ENCODE data around the gene ZMAT5. TPM values are rescaled to one million over a fixed set of nuclear protein-coding genes. Genes with fewer than 3 reads are reported as not detected.
A peak's percentile ranks its signal among the peaks of the same experiment; 100 is the strongest.

The ZMAT5 gene
- total and polyA plus RNA-seq, 2 of the 13 experiments (the other 11 are each of a cell fraction or from before 2014, with no cell fraction given) = 20.7 to 27.8 TPM

DNA sequence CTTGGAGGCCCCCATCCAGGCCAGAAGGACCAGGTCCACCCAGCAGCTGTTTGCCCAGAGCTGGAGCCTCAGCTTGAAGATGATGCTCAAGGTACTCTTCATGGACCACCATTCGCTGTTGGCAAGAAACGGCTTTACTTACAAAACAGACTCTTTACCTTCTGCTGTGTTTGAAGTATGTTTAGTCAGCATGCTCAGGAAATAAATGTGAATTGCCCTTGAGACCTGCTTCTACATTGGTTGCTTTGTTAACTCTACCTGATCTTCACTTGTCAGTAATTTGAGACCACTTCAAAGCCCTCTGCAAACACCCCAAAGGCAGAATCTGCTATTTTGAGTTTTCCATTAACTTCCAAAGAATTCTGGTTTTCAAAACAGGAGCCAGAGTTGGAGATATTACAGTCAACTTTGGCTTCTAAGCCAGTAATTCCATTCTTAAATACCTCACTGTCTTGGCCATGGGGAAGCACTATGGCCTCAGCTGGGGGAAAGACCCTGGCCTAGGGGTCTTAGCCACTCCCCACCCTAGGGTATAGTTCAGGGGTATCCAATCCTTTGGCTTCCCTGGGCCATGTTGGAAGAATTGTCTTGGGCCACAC is 3.0 kb upstream of the ZMAT5 start (continued):
- no peak for TF ChIP-seq NONO (IDR thresholded peaks at IDR 0.05)
- TF ChIP-seq NONO (CRISPR knock-in tag; conservative IDR thresholded peaks at IDR 0.05) = 0 out of 2 replicates have a peak, but pooled peaks have one; percentile 29
- peak; percentile 65 for TF ChIP-seq ZNF331 (CRISPR knock-in tag; IDR thresholded peaks at IDR 0.05)
- TF ChIP-seq, protein P1, sequence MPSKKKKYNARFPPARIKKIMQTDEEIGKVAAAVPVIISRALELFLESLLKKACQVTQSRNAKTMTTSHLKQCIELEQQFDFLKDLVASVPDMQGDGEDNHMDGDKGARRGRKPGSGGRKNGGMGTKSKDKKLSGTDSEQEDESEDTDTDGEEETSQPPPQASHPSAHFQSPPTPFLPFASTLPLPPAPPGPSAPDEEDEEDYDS (CRISPR knock-in tag; IDR thresholded peaks at IDR 0.05) = peak; percentile 41; the same call in 1 of the 2 replicates
- peak; percentile 67; the same call in 1 of the 2 replicates for TF ChIP-seq ETV5 (CRISPR knock-in tag; IDR thresholded peaks at IDR 0.05; ENCODE audit: borderline replicate concordance)
- TF ChIP-seq, protein P2, sequence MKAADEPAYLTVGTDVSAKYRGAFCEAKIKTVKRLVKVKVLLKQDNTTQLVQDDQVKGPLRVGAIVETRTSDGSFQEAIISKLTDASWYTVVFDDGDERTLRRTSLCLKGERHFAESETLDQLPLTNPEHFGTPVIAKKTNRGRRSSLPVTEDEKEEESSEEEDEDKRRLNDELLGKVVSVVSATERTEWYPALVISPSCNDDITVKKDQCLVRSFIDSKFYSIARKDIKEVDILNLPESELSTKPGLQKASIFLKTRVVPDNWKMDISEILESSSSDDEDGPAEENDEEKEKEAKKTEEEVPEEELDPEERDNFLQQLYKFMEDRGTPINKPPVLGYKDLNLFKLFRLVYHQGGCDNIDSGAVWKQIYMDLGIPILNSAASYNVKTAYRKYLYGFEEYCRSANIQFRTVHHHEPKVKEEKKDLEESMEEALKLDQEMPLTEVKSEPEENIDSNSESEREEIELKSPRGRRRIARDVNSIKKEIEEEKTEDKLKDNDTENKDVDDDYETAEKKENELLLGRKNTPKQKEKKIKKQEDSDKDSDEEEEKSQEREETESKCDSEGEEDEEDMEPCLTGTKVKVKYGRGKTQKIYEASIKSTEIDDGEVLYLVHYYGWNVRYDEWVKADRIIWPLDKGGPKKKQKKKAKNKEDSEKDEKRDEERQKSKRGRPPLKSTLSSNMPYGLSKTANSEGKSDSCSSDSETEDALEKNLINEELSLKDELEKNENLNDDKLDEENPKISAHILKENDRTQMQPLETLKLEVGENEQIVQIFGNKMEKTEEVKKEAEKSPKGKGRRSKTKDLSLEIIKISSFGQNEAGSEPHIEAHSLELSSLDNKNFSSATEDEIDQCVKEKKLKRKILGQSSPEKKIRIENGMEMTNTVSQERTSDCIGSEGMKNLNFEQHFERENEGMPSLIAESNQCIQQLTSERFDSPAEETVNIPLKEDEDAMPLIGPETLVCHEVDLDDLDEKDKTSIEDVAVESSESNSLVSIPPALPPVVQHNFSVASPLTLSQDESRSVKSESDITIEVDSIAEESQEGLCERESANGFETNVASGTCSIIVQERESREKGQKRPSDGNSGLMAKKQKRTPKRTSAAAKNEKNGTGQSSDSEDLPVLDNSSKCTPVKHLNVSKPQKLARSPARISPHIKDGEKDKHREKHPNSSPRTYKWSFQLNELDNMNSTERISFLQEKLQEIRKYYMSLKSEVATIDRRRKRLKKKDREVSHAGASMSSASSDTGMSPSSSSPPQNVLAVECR (CRISPR knock-in tag; IDR thresholded peaks at IDR 0.05; ENCODE audit: borderline replicate concordance) = peak; percentile 29; the same call in 1 of the 2 replicates
- TF ChIP-seq, protein P3, sequence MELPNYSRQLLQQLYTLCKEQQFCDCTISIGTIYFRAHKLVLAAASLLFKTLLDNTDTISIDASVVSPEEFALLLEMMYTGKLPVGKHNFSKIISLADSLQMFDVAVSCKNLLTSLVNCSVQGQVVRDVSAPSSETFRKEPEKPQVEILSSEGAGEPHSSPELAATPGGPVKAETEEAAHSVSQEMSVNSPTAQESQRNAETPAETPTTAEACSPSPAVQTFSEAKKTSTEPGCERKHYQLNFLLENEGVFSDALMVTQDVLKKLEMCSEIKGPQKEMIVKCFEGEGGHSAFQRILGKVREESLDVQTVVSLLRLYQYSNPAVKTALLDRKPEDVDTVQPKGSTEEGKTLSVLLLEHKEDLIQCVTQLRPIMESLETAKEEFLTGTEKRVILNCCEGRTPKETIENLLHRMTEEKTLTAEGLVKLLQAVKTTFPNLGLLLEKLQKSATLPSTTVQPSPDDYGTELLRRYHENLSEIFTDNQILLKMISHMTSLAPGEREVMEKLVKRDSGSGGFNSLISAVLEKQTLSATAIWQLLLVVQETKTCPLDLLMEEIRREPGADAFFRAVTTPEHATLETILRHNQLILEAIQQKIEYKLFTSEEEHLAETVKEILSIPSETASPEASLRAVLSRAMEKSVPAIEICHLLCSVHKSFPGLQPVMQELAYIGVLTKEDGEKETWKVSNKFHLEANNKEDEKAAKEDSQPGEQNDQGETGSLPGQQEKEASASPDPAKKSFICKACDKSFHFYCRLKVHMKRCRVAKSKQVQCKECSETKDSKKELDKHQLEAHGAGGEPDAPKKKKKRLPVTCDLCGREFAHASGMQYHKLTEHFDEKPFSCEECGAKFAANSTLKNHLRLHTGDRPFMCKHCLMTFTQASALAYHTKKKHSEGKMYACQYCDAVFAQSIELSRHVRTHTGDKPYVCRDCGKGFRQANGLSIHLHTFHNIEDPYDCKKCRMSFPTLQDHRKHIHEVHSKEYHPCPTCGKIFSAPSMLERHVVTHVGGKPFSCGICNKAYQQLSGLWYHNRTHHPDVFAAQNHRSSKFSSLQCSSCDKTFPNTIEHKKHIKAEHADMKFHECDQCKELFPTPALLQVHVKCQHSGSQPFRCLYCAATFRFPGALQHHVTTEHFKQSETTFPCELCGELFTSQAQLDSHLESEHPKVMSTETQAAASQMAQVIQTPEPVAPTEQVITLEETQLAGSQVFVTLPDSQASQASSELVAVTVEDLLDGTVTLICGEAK (IDR thresholded peaks at IDR 0.05) = no peak
- TF ChIP-seq, protein P3 (CRISPR knock-in tag; IDR thresholded peaks at IDR 0.05) = peak; percentile 62; the same call in 1 of the 2 replicates
- TF ChIP-seq FOXO1 (CRISPR knock-in tag; IDR thresholded peaks at IDR 0.05) = no peak
- TF ChIP-seq ZSCAN30 (CRISPR knock-in tag; IDR thresholded peaks at IDR 0.05) = no peak; the same call in 1 of the 2 replicates
- TF ChIP-seq NFIC (IDR thresholded peaks at IDR 0.05; ENCODE audit: low read length) = peak; percentile 80; the same call in 1 of the 2 replicates
- peak; percentile 74 for TF ChIP-seq ELF3 (CRISPR knock-in tag; IDR thresholded peaks at IDR 0.05)
- no peak for TF ChIP-seq SMAD3 (CRISPR knock-in tag; IDR thresholded peaks at IDR 0.05)
- no peak for TF ChIP-seq ZNF775 (CRISPR knock-in tag; IDR thresholded peaks at IDR 0.05; ENCODE audit: borderline replicate concordance)
- TF ChIP-seq SMYD3 (CRISPR knock-in tag; IDR thresholded peaks at IDR 0.05) = 0 out of 2 replicates have a peak, but pooled peaks have one; percentile 18
- peak; percentile 85 for TF ChIP-seq ERF (CRISPR knock-in tag; IDR thresholded peaks at IDR 0.05)
- TF ChIP-seq MIXL1 (CRISPR knock-in tag; IDR thresholded peaks at IDR 0.05) = 0 out of 2 replicates have a peak, but pooled peaks have one; percentile 20
